ENCODE data around the gene MAGI2. TPM values are rescaled to one million over a fixed set of nuclear protein-coding genes. Genes with fewer than 3 reads are reported as not detected.

MAGI2 gene
- total RNA-seq, 1 experiment from 2014 or later: 14.3 TPM

GRCh38 chr7:79118143-79118542 lies 335.3 kb downstream of the MAGI2 start:
- Histone ChIP-seq H4K20me1 (ENCODE audit: control insufficient read depth, insufficient read depth, insufficient read length) (no peaks in the 10 kb centered on the region), H3K4ac (ENCODE audit: low read depth, low read length) (no peak overlapping the region), H3K23me2 (ENCODE audit: insufficient read length, low read depth, low read length, poor library complexity, severe bottlenecking) (no peaks in the 10 kb centered on the region), H2BK120ac (ENCODE audit: low read depth, low read length, poor library complexity, severe bottlenecking) (no peak overlapping the region), H2BK20ac (ENCODE audit: low read depth, low read length, poor library complexity, severe bottlenecking) (no peak overlapping the region), H3K23ac (ENCODE audit: insufficient read length, low read depth, low read length) (no peak overlapping the region), H3K4me2 (ENCODE audit: insufficient read depth, insufficient read length, low read length) (no peak overlapping the region), H2BK12ac (ENCODE audit: insufficient read length, low read depth, low read length) (no peak overlapping the region), H4K5ac (ENCODE audit: insufficient read length, low read depth, low read length) (no peak overlapping the region), H2BK15ac (ENCODE audit: low read depth, low read length) (no peak overlapping the region), H3K9me3 (ENCODE audit: control insufficient read depth, low read depth, low read length) (no peaks in the 10 kb centered on the region), H2BK5ac (ENCODE audit: insufficient read length, low read length) (no peak overlapping the region), H4K91ac (ENCODE audit: insufficient read length, low read depth, low read length) (no peak overlapping the region), H3K79me2 (ENCODE audit: insufficient read depth, low read length) (no peaks in the 10 kb centered on the region), H3K27ac (ENCODE audit: insufficient read length, low read depth, low read length) (no peak overlapping the region), H3K79me1 (ENCODE audit: insufficient read depth, low read depth, low read length, poor library complexity, severe bottlenecking) (no peaks in the 10 kb centered on the region), H3K9ac (ENCODE audit: extremely low read depth, insufficient read length, low read length) (no peak overlapping the region), H3K18ac (ENCODE audit: insufficient read length, low read depth, low read length) (no peak overlapping the region), H4K8ac (replicated peaks; ENCODE audit: insufficient read length, low read depth, low read length) (no peak overlapping the region), H2AFZ (ENCODE audit: low read length) (no peak overlapping the region), H3T11ph (ENCODE audit: low read length) (no peak overlapping the region), H3K56ac (ENCODE audit: insufficient read length, low read depth, low read length) (no peak overlapping the region), H3K27me3 (ENCODE audit: insufficient read depth, low read length) (no peaks in the 10 kb centered on the region), H3K14ac (ENCODE audit: insufficient read depth, low read length) (no peak overlapping the region), H3K4me1 (ENCODE audit: insufficient read depth, low read length) (no peaks in the 10 kb centered on the region), H2AK5ac (ENCODE audit: insufficient read length, low read length) (no peak overlapping the region)
- TF ChIP-seq CTCF (conservative IDR thresholded peaks at IDR 0.05): no peak
- no peak overlapping the region for H3K27ac Mint-ChIP-seq
- no CpG with 5 or more reads among the region's 1 CpG for WGBS (ENCODE audit: extremely low coverage, insufficient read length, low lambda C conversion rate)
- H3K36me3 Mint-ChIP-seq (ENCODE audit: insufficient read depth in 1 of 3, low read depth in 3 of 3): no peaks in the 10 kb centered on the region
- H3K27me3 Mint-ChIP-seq (ENCODE audit: low read depth): no peaks in the 10 kb centered on the region
- DNase-seq: no peak
- H3K4me1 Mint-ChIP-seq: peaks cover 0 to 4% of the 10 kb centered on the region in 2 experiments; a peak in 2 of 4 replicates
- H3K4me3 Mint-ChIP-seq: no peak overlapping the region
- H3K9me3 Mint-ChIP-seq: no peaks in the 10 kb centered on the region
